Upper lobe of left lung (tissue), 6 donors: Measurements from ENCODE around the gene XKR7. TPM values are rescaled to one million over a fixed set of nuclear protein-coding genes. Genes with fewer than 3 reads are reported as not detected.

Experiments used
- ATAC-seq, 2 donors: fragments of 200-7000 bp; cut with Tn5 transposase; one replicate each; pipeline ENCODE4 v1.9.1; 2022; ENCODE audit warnings: mild to moderate bottlenecking in 2 of 2, moderate library complexity in 2 of 2; ENCODE audit not compliant: low FRiP score in 2 of 2
- DNase-seq, 2 donors: peaks; one replicate each; pipeline ENCODE4 v3.0.0-alpha.2; 2019 to 2020
- H3K27ac ChIP-seq, 4 donors: fragments of 200-600 bp; sonication (generic); one replicate each; pipeline ENCODE4 v1.5.1; 2016 to 2019
- H3K27me3 ChIP-seq, 4 donors: fragments of 200-600 bp; sonication (generic); one replicate each; pipeline ENCODE4 v1.5.1; 2017 to 2019
- H3K36me3 ChIP-seq, 4 donors: fragments of 200-600 bp; sonication (generic); one replicate each; pipeline ENCODE4 v1.5.1; 2016 to 2019
- H3K4me1 ChIP-seq, 4 donors: fragments of 200-600 bp; sonication (generic); one replicate each; pipeline ENCODE4 v1.5.1; 2018 to 2019
- H3K4me3 ChIP-seq, 4 donors: fragments of 200-600 bp; sonication (generic); one replicate each; pipeline ENCODE4 v1.5.1; 2017 to 2019; ENCODE audit warnings: mild to moderate bottlenecking in 2 of 4, moderate library complexity in 1 of 4
- H3K9me3 ChIP-seq, 4 donors: fragments of 200-600 bp; sonication (generic); one replicate each; pipeline ENCODE4 v1.5.1; 2018 to 2019
- EP300 ChIP-seq, 4 donors: sonication (generic); formaldehyde crosslinking; IDR thresholded peaks; one replicate each; pipeline ENCODE4 v1.5.1; 2017; ENCODE audit warnings: antibody characterized with exemption in 4 of 4, control low read depth in 2 of 4
- POLR2A ChIP-seq, 4 donors: fragments of 450-650 bp; IDR thresholded peaks; one replicate each; pipeline ENCODE4 v1.5.1; 2016 to 2017; ENCODE audit warnings: antibody characterized with exemption in 4 of 4, mild to moderate bottlenecking in 2 of 4
- POLR2AphosphoS5 ChIP-seq, 2 donors: sonication (generic); formaldehyde crosslinking; IDR thresholded peaks; one replicate each; pipeline ENCODE4 v1.5.1; 2017; ENCODE audit warnings: antibody characterized with exemption in 2 of 2
- WGBS, 2 donors: methylation state at CpG; one replicate each; pipeline ENCODE4 v1.1.5; 2017 to 2018; 5-methylcytosine and 5-hydroxymethylcytosine counted together
- total RNA-seq, 6 donors: library from RNA; depleted of rRNA in 4 of 6; stranded (reverse); fragments of >200 nt in 4 of 6; gene quantifications; one replicate each; pipeline versions ENCODE4 v1.1.0 to v1.2.1, GENCODE V29; 2016 to 2021
- TF ChIP-seq, protein P1 (sequence below), 6 experiments: fragments of 450-650 bp in 4 of 6; fragments of 200-600 bp in 2 of 6; sonication (generic) in 2 of 6; IDR thresholded peaks; one replicate each; pipeline ENCODE4 v1.5.1; 2016 to 2019; ENCODE audit warnings: antibody characterized with exemption in 6 of 6
- donor health status: DM: no; HTN: no; CAD: no; lungs with moderate emphysema.
- donor health status: DM: no; HTN: yes; CAD: no; lungs with severe emphysema.

Gene XKR7
- total RNA-seq, 6 donors from 2014 or later, result under 0.01 to 0.07 (median 0.06) TPM; not detected in 3

DNA sequence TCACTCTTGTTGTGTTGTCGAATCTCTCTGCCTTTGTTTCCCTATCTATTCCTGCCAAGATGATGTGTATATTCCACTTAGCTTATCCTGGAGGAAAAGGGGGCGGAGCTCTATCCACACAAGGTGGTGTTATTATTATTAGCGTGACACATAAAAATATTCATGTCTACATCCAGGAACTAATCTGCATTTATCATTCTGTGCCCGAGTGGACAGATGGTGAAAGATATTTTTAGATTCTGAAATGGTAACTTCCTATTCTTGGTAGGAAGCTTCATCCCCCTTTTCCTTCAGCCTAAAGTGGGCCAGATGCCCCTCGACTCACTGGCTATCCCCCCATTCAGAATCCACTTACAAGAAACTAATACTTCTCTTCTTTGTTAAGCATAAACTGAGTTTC is 2.0 kb downstream of the XKR7 start:
- no peak for ATAC-seq
- 57 to 59% methylated on average over 5 of the region's 5 CpGs for WGBS, 2 donors
- Histone ChIP-seq H3K36me3 (no peaks in the 10 kb centered on the region), H3K4me3 (no peak overlapping the region), H3K4me1 (peaks cover 3 to 14% (median 4%) of the 10 kb centered on the region in 4 donors), H3K9me3 (no peaks in the 10 kb centered on the region), H3K27me3 (peaks cover 0 to 10% (median 4%) of the 10 kb centered on the region in 4 donors), H3K27ac (no peak overlapping the region)
- TF ChIP-seq POLR2A (IDR thresholded peaks at IDR 0.05) (no peak), POLR2AphosphoS5 (IDR thresholded peaks at IDR 0.05) (no peak), EP300 (IDR thresholded peaks at IDR 0.05) (no peak)
- TF ChIP-seq, protein P1, sequence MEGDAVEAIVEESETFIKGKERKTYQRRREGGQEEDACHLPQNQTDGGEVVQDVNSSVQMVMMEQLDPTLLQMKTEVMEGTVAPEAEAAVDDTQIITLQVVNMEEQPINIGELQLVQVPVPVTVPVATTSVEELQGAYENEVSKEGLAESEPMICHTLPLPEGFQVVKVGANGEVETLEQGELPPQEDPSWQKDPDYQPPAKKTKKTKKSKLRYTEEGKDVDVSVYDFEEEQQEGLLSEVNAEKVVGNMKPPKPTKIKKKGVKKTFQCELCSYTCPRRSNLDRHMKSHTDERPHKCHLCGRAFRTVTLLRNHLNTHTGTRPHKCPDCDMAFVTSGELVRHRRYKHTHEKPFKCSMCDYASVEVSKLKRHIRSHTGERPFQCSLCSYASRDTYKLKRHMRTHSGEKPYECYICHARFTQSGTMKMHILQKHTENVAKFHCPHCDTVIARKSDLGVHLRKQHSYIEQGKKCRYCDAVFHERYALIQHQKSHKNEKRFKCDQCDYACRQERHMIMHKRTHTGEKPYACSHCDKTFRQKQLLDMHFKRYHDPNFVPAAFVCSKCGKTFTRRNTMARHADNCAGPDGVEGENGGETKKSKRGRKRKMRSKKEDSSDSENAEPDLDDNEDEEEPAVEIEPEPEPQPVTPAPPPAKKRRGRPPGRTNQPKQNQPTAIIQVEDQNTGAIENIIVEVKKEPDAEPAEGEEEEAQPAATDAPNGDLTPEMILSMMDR (IDR thresholded peaks at IDR 0.05), result no peak
- no peak for DNase-seq

GRCh38 chr20:31972471-31973021 is 4.6 kb downstream of the XKR7 start:
- no peak overlapping the region for H3K27ac ChIP-seq
- H3K9me3 ChIP-seq, result no peaks in the 10 kb centered on the region
- peaks cover 0 to 4% (median 2%) of the 10 kb centered on the region in 4 donors for H3K27me3 ChIP-seq
- H3K4me1 ChIP-seq, result peaks cover 3 to 14% (median 4%) of the 10 kb centered on the region in 4 donors
- 27 to 38% methylated on average over 4 of the region's 4 CpGs for WGBS, 2 donors
- H3K36me3 ChIP-seq, result no peaks in the 10 kb centered on the region
- TF ChIP-seq, protein P1 (IDR thresholded peaks at IDR 0.05), result no peak
- TF ChIP-seq EP300 (IDR thresholded peaks at IDR 0.05) (no peak), POLR2AphosphoS5 (IDR thresholded peaks at IDR 0.05) (no peak), POLR2A (IDR thresholded peaks at IDR 0.05) (no peak)
- ATAC-seq, result no peak
- no peak overlapping the region for H3K4me3 ChIP-seq
- no peak for DNase-seq

GRCh38 chr20:31974296-31974695 is 6.3 kb downstream of the XKR7 start:
- 90 to 91% methylated on average over 2 of the region's 2 CpGs for WGBS, 2 donors
- no peaks in the 10 kb centered on the region for H3K36me3 ChIP-seq
- no peak for DNase-seq
- H3K4me1 ChIP-seq, result no peaks in the 10 kb centered on the region
- H3K27ac ChIP-seq, result no peak overlapping the region
- ATAC-seq, result no peak
- H3K9me3 ChIP-seq, result no peaks in the 10 kb centered on the region
- no peaks in the 10 kb centered on the region for H3K27me3 ChIP-seq
- H3K4me3 ChIP-seq, result no peak overlapping the region
- TF ChIP-seq POLR2A (IDR thresholded peaks at IDR 0.05), result no peak

- no peak overlapping the region for H3K4me3 ChIP-seq
- H3K4me1 ChIP-seq, result no peaks in the 10 kb centered on the region
- no peaks in the 10 kb centered on the region for H3K27me3 ChIP-seq
- WGBS, 2 donors, result 53 to 56% methylated on average over 9 to 10 of the region's 10 CpGs
- no peaks in the 10 kb centered on the region for H3K9me3 ChIP-seq
- peak in 1 of 2 donors; percentile 47 for DNase-seq
- no peaks in the 10 kb centered on the region for H3K36me3 ChIP-seq
- TF ChIP-seq, protein P1 (IDR thresholded peaks at IDR 0.05), result no peak
- no peak for TF ChIP-seq EP300 (IDR thresholded peaks at IDR 0.05)
- no peak for TF ChIP-seq POLR2AphosphoS5 (IDR thresholded peaks at IDR 0.05)
- TF ChIP-seq POLR2A (IDR thresholded peaks at IDR 0.05), result no peak
- ATAC-seq, result no peak
- no peak overlapping the region for H3K27ac ChIP-seq
Observed at GRCh38 chr20:31974951-31975487, 7.1 kb downstream of the XKR7 start.

DNA sequence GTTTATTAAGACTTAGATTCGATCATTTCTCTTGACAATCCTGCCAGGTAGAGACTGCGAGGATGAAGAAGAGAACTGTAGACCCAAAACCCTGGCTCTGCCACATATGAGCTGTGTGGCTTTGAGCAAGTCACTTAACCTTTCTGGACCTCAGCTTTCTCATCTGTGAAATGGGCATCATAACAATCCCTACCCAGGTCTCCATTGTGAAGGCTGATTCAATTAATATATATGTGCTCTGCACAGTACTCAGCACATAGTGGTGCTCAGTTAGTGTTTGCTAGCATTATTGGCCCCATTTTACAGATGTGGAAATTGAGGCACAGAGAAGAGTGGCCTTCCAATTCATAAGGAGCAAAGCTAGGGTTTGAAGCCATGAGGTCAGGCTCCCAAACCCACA is 7.9 kb downstream of the XKR7 start:
- Histone ChIP-seq H3K4me3 (no peak overlapping the region), H3K9me3 (no peaks in the 10 kb centered on the region), H3K27me3 (no peaks in the 10 kb centered on the region), H3K36me3 (no peaks in the 10 kb centered on the region), H3K27ac (no peak overlapping the region), H3K4me1 (no peaks in the 10 kb centered on the region)
- 78 to 87% methylated on average over 2 of the region's 2 CpGs for WGBS, 2 donors
- DNase-seq (no peak), ATAC-seq (no peak)
- TF ChIP-seq POLR2A (IDR thresholded peaks at IDR 0.05) (no peak), EP300 (IDR thresholded peaks at IDR 0.05) (no peak), POLR2AphosphoS5 (IDR thresholded peaks at IDR 0.05) (no peak)
- TF ChIP-seq, protein P1 (IDR thresholded peaks at IDR 0.05), result no peak
